Measurements from ENCODE around the gene B3GNT9.

The B3GNT9 gene

DNA sequence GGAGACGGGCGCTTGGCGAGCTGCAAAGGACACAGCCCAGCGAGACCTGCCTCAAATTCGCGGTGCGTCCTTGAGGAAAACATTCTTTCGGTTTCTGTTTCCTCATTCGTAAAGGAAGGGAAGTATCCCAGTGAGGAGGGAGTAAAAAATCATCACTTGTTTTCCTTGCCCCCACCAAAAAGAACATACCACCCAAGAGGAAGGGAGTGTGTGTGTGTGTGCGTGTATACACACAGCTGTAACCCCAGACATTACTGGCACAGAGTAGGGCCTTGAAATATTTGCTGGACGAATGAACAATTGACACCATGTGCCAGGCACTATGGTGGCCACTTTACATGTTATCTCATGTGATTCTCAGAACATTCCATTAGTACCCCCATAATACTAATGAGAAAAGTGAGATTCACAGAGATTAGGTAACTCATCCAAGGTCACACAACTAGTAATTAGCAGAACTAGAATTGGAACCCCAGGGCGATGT lies 34.9 kb upstream of the B3GNT9 start:
- no peak for DNase-seq (ENCODE audit: low read depth)

DNA sequence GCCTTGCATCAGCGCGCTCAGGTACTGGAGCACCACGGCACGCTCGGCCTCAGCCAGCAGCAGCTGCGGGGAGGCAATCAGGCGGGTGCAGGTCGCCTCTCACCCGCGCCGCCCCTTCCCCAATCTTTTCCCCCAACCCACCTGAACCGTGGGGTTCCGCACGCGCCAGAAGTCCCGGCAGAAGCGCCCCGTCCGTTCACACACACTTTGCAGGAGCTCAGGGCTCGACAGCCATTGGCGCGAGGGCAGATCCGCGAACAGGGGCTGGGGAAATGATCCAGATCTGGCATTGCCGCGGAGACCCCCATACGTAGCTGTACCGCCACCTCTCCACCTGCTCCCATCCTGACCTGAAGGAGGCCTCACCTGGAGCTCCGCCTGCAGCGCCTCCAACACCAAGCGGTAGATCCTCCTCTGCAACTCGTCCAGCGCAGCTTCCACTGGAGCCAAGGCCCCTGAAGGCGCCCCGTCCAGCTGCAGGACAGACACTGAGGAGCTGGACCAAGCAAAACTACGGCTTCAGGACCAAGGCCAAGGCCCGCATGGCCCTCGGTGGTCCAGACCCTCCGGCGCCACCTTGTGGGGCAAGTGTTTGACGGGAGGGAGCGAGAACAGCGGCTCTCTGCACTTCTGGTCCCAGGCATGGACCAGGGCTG lies 34.3 kb upstream of the B3GNT9 start:
- DNase-seq (ENCODE audit: low read depth) = peak; percentile 89

DNA sequence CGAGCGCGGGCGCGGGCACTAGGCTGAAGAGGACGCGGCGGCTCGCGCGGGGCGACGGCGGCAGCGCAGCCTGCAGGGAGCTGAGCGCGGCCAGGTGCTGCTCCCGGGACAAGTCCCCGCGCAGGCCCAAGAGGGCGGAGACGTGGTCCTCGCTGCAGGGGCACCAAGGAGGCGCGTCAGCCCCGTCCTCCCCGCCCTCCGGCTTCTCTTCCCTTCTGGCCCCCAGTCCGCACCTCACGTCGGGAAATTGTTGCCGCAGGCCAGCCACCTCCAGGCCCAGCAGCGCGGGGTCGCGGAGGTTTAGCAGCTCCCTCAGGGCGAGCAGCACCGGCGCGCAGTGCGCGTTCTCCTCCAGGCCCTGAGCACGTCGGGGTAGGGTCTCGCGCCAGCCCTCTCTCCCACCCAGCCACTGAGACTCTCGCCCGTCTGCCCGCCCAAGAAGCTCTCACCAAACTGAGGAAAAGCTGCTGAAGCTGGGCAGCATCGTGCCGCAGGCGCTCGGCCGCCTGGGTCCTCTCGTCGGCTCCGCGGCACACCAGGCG lies 33.7 kb upstream of the B3GNT9 start:
- no peak for DNase-seq (ENCODE audit: low read depth)

DNA sequence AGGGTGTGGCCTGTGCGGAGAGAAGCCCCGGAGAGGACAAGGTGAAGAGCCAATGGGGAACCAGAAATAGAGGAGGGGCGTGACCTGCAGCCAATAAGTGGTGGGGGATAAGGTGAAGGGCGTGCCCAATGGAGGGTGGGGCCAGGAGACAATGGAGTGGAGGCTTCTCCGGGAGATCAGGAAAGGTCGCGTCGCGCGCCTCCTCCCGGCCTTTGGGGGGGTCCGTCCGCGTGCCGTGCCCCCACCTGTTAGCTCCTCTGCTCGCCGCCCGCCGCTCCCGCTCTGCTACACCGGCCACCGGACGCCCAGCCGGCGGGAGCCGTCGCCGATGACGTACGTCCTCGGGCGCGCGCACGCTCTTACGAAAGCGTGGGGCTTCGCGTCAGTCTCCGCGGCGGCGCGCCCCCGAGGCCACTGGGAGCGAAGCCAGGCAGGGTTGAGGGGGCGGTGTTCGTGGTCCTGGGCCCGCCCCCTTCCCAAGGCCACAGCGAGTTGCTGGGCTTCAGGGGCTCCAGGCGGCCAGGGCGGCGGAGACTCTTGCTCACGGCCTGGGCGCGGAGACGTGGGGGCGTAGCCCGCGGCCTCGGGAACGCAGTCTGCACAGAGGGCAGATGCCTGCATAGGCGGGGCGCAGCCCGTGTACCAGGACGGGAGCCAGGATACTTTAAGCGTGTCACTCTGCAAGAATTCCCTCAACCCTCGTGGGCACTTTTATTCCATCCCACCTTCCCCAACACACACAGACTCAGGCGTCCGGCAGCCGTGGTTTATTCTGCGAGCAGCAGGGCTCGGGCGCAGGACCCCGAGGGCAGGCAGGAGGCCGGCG lies 33.0 kb upstream of the B3GNT9 start, which contains the start of gene MATCAP1:
MATCAP1 (minus strand) TSS at position 337 of the 826 bp plus-strand sequence. CDS start 3,353 bp downstream, outside the sequence.
- peak; percentile 99 for DNase-seq (ENCODE audit: low read depth)

DNA sequence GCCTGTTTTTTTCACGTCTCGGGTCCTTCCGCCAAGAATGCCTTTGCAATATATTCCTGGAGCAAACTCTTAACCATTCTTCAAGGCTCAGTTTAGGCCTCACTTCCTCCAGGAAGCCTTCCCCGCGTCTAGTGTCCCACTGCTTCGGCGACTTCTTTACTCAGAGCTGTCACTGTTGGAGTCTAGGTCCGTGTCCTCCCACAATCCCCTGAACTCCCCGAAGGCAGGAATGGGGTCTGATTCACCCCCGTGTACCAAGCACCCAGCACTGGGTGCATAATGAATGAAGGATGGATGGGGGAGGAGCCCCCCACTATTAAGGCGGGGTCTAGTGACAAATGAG lies 32.5 kb upstream of the B3GNT9 start:
- no peak for DNase-seq (ENCODE audit: low read depth)

DNA sequence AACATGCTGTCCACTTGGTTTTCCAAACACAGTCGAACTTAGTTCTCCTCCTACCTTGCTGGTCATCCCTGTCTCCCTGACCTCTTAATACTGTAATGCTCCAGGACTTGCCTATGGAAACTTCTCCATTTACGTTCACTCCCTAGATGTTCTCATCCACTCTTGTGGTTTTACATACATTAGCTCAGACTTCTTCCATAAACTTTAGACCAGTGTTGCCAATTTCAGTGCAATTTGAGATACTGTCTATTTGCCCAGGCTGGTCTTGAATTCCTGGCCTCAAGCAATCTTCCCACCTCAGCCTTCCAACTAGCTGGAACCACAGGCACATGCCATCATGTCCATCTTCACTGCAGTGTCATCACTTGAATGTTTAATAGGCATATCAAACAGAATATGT lies 31.5 kb upstream of the B3GNT9 start:
- DNase-seq (ENCODE audit: low read depth) = no peak

DNA sequence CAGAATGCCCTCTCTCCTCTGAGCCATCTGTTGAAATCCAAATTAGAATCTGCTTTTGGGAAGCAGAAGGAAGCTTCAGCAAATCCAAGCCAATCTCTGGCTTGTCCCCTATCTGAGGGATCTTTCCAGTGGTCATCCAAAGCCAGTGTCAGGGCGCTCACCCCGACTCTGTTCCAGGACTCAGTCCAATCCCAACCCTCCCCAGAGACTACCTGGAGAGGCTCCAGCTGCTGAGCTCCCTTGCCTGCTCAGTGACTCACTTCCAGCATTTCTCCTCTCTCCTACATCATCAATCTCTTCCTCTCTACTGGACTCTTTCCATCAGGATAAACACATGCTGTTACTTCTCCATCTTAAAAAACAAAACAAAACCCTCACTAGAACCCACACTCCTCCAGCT lies 30.5 kb upstream of the B3GNT9 start:
- DNase-seq (ENCODE audit: low read depth) = peak; percentile 74

DNA sequence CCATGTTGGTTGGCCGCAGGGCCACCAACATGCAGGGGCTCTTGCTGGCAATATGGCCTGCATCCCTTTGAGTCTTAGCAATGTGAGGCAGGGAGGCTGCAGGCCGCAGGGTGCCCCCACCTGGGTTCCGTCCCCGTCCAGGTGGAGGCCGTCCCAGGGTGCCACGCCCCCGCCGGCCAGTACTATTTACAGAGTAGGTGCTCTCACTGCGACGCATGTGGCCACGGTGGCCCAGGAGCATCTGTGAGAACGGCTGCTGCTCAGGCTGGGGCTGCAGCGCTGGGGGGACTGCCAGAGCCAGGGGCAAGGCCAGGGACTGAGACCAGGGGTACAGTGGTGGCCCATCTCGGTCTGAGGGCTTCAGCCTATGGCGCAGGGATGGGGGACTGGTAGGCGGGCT lies 29.4 kb upstream of the B3GNT9 start:
- DNase-seq (ENCODE audit: low read depth) = no peak

DNA sequence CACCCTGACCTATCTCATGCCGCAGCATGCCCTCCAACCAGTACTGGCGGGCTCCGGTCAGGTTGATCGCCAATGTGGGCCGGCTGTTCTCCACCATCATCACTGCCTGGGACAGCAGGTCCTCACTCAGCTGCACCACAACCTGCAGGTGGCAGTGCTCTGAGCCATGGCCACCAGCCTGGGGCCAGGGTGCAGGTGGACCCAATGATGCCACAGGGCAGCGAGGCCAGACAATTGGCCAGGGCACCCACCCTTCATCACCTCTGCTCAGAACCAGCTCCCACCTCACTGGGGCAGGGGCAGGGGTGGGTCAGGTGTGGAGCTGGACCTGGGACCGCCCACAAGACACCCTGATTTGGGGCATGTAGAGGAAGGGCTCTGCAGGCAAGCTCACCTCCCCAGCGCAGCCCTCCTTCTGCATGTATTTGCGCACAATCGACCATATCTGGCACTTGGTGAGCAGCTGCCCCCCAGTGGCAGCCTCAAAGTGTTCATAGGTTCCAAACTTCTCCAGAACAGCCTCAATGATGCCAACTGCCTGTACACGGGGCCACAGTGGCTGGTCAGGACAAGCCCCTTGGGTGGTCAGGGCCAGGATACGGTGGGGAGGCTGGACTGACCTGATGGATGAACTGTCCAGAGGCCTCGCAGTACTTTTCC lies 28.8 kb upstream of the B3GNT9 start:
- no peak for DNase-seq (ENCODE audit: low read depth)

DNA sequence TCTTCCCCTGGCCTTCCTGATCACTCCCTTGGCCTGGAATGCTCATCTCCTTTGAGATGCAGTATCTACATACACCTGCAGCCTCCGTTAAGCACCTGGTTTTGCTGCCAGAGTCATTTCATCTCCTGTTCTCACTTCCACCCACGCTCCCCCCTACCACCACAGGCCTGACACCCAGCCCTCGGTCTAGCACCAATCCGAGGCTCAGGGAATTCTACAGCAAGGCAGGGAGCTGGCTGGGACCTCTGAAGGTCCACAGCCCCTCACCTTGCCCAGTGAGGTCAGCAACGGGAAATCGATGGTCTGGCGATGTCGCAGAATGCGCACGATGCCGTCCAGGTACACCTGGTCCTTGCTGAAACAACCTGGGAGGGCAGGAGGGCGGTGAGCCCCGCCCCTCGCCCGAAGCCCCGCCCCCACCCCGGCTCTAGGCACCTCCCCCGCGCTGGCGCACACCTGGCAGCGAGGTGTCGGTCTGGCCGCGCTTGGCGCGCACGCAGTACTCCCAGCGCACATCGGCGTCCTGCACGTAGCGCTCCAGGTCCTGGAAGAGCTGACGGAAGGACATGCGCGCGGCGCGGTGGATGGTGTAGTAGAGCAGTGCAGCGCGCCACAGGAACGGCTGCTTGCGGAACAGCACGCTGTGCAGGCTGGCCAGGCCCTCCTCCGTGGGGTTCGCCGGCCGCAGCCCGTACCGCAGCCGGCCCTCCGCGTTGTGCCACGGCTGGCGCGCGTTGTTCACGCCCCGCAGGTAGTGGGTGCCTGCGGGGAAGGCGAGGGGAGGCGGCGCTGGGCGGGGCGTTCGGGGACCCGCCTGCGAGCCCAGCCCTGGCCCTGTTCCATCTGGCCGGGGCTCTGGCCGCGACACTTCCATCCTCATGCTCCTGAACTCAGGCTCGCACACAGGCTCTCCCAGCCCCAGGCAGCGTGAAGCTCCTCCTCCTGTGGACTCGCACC lies 27.2 kb upstream of the B3GNT9 start:
- DNase-seq (ENCODE audit: low read depth) = peak; percentile 72

DNA sequence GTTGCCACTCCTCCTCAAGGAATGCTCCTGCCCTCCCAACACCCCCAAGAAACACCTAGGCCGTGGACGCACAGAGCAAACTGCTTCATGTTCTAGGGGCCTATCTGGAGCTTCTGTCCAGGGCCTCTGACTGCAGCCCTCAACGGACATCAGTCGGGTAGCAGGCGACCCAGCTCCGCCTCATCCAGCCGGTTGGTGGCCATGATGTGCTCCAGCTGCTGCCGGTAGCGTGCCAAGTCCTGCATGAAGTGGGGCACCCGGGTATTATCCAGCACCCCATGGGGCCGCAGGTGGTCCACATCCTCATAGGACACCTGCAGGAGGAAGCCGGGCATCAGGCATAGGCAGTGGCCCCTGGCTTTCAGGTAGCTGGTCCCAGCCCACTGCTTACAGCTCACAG lies 25.9 kb upstream of the B3GNT9 start:
- DNase-seq (ENCODE audit: low read depth) = no peak

DNA sequence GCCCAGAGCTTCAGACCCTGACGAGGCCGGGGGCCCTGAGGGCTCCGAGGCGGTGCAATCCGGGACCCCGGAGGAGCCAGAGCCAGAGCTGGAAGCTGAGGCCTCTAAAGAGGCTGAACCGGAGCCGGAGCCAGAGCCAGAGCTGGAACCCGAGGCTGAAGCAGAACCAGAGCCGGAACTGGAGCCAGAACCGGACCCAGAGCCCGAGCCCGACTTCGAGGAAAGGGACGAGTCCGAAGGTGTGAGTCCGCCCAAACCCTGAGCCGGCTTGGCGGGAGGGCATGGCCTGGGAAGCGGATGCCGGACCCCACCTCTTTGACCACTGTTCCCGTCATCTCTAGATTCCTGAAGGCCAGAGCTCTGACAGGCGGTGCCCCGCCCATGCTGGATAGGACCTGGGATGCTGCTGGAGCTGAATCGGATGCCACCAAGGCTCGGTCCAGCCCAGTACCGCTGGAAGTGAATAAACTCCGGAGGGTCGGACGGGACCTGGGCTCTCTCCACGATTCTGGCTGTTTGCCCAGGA lies 24.0 kb upstream of the B3GNT9 start:
- no peak for DNase-seq (ENCODE audit: low read depth)

DNA sequence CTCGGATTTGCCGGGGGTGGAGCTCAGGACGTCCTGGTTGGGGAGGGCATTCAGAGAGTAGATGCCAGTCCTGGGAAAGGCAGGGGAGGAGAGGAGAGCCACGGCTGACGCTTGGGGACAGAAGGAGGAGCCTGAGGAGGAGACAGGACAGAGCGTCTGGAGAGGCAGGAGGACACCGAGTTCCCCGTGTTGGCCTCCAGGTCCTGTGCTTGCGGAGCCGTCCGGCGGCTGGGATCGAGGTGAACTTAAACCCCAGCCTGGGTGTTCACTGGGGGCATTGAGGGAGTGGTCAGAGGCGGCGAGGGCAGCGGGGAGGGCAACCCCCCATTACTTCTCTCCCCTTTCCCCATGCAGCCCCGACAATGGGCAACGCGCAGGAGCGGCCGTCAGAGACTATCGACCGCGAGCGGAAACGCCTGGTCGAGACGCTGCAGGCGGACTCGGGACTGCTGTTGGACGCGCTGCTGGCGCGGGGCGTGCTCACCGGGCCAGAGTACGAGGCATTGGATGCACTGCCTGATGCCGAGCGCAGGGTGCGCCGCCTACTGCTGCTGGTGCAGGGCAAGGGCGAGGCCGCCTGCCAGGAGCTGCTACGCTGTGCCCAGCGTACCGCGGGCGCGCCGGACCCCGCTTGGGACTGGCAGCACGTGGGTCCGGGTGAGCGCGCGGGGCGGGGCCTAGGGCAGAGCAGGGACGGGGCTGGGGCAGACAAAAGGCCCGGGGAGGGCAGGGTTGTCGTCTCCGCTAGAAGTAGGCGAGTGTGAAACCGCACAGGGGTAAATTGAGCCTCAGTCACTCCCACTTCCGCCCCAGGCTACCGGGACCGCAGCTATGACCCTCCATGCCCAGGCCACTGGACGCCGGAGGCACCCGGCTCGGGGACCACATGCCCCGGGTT lies 23.3 kb upstream of the B3GNT9 start:
- peak; percentile 88 for DNase-seq (ENCODE audit: low read depth)

DNA sequence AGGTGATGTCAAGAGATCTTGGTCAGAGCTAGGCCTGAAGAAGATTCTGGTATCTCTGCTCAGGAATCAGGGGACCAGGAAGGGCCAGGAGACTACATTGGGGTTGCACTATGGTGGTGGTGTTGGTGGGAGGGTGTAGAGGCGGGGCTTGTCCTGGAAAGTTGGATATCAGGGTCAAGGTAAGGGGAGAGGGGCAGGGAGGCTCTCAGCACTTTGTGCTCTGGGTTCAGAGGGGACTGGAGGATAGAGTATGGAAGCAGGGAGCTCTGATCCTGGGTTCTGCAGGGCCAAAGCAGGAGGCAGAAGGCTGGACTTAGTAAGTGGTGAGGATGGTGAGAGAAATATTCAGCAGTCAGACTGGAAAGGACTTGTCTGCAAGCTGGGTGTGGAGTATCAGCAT lies 22.5 kb upstream of the B3GNT9 start:
- no peak for DNase-seq (ENCODE audit: low read depth)

DNA sequence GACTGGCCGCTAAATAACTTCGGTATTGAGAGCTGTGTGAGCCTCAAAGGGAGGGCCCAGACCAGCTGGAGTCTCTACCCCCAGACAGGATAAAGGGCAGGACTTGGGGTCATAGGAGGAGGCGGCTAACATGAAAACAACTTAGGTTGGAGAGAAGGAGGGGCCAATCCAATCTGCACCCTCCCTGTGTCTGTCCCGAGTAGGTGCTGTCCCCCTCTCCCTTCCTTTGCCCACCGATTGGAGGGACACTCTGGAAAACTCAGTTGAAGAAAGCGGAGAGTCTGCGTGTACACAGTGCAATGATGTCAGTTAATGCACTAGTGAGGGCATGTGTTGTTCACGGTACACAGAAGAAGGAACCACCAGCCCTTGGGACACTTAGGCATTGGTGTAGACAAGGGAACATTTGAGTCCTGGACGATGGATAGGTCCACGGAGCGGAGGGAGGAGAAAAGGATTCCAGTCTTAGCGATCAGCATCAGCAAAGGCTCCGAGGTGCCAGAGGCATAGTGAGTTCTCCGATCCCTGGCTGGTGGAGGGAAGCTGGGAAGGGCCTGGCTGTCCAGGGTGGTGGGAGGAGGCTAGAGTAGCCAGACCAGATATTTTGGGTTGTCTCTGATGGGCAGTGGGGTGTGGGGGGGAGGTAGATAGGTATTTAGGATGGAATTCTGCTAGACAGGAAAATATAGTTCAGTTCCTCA lies 20.3 kb upstream of the B3GNT9 start:
- DNase-seq (ENCODE audit: low read depth) = no peak

DNA sequence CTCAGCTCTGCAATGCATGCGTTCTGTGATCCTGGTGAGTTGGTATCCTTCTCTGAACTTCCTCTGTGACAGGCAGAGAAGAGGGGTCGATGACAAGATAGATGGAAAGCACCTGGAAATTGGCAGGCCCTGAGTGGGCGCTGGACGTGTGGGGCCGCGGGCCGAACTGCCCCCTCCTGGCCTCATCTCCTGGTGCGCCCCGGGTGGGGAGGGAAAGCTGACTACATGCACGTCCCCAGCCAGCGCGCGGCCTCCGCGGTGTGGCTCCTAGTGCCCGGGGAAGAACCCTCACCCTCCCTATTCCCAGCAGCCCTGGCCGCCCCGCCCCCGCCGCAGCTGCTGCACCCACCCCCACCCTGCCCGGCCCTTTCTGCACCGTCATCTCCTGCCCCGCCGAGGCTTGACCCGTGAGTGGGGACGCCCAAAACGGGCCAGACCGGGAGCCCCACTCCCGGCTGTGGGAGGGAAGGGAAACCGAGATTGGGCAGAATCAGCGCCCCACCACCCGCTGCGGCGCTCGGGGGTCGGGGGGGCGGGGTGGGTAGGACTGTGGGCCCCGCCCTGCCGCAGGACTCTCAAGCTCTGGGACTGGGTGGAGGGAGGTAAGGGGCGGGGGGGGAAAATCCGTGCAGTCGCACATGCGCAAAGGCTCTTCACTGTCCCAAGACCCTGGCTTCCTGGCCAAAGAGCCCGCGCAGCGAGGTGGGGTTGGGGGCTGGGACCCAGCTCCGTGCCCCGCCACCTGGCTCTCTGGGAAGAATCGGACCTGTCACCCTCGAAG lies 19.6 kb upstream of the B3GNT9 start, which contains the start of gene NOL3:
NOL3 (plus strand) TSS at position 371 of the 781 bp plus-strand sequence.
- DNase-seq (ENCODE audit: low read depth) = peak; percentile 83

DNA sequence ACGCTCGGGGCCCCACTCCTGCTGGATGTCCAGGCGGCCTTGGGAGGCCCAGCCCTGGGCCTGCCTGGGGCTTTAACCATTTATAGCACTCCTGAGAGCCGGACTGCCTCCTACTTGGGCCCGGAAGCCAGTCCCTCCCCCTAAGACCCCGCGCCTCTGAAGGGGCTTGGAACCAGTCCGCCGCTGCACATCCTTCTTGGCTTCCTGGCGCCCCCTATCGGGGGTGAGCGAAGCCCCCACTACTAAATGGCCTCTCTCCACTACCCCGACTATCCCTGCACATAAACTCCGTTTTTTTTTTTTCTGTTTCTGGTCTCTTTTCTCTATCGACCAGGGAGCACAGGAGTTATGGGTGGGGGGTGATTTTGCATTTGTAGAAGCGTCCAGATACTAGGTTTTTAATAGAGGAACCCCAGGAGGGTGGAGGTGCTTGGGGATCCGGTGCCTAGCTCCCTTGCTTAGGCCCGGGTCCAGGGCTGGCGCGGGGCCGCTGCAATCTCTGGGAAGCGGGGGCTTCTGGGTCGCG lies 18.9 kb upstream of the B3GNT9 start:
- DNase-seq (ENCODE audit: low read depth) = no peak

DNA sequence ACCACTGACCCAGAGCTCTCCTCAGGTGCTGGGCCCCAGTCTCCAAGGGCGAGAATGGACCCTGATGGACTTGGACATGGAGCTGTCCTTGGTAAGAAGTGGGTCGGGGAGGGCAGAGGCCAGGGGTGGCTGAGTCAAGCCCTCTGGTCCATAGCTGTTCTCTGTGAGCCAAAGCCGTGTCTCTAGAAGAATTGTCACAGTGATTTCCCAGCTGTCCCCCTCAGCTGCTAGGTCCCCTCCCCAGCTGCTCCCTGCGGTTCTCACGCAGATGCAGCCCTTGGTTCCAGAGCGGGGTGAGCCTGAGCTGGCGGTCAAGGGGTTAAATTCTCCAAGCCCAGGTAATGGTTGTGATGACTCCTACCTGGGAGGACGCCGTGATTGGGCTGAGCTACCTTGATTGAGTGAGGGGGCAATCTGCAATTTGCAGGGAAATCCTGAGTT lies 18.2 kb upstream of the B3GNT9 start:
- no peak for DNase-seq (ENCODE audit: low read depth)
